ENCODE results near the gene DTD2.
A peak's percentile ranks its signal among the peaks of the same experiment; 100 is the strongest.

Gene DTD2

GRCh38 chr14:31410048-31410650, 47.2 kb downstream of the DTD2 start:
- H3K4me3 ChIP-seq (ENCODE audit: low read depth, low read length) = peak overlapping the region; percentile 23
- DNase-seq (ENCODE audit: low read depth) = peak; percentile 73
- no peak for TF ChIP-seq MAX (IDR thresholded peaks at IDR 0.05; ENCODE audit: low read depth, low read length)
- no peak for TF ChIP-seq POLR2A (IDR thresholded peaks at IDR 0.05; ENCODE audit: extremely low read depth, insufficient read length)
- TF ChIP-seq CTCF (IDR thresholded peaks at IDR 0.05; ENCODE audit: low read depth, low read length) = no peak
- TF ChIP-seq MYC (IDR thresholded peaks at IDR 0.05; ENCODE audit: low read depth, low read length) = no peak

- no peak overlapping the region for H3K4me3 ChIP-seq (ENCODE audit: low read depth, low read length)
- no peak for TF ChIP-seq MYC (IDR thresholded peaks at IDR 0.05; ENCODE audit: low read depth, low read length)
- TF ChIP-seq POLR2A (IDR thresholded peaks at IDR 0.05; ENCODE audit: extremely low read depth, insufficient read length) = no peak
- TF ChIP-seq CTCF (IDR thresholded peaks at IDR 0.05; ENCODE audit: low read depth, low read length) = no peak
- no peak for TF ChIP-seq MAX (IDR thresholded peaks at IDR 0.05; ENCODE audit: low read depth, low read length)
- DNase-seq (ENCODE audit: low read depth) = no peak
Measured at GRCh38 chr14:31408421-31408820, 48.9 kb downstream of the DTD2 start.

GRCh38 chr14:31405599-31406232, 51.6 kb downstream of the DTD2 start:
- no peak for DNase-seq (ENCODE audit: low read depth)
- H3K4me3 ChIP-seq (ENCODE audit: low read depth, low read length) = no peak overlapping the region
- TF ChIP-seq CTCF (IDR thresholded peaks at IDR 0.05; ENCODE audit: low read depth, low read length) (no peak), MYC (IDR thresholded peaks at IDR 0.05; ENCODE audit: low read depth, low read length) (no peak), MAX (IDR thresholded peaks at IDR 0.05; ENCODE audit: low read depth, low read length) (no peak), POLR2A (IDR thresholded peaks at IDR 0.05; ENCODE audit: extremely low read depth, insufficient read length) (no peak)

- no peak for DNase-seq (ENCODE audit: low read depth)
- H3K4me3 ChIP-seq (ENCODE audit: low read depth, low read length) = no peak overlapping the region
- TF ChIP-seq POLR2A (IDR thresholded peaks at IDR 0.05; ENCODE audit: extremely low read depth, insufficient read length) (no peak), CTCF (IDR thresholded peaks at IDR 0.05; ENCODE audit: low read depth, low read length) (no peak), MYC (IDR thresholded peaks at IDR 0.05; ENCODE audit: low read depth, low read length) (no peak), MAX (IDR thresholded peaks at IDR 0.05; ENCODE audit: low read depth, low read length) (no peak)
Measured at GRCh38 chr14:31405106-31405505, 52.2 kb downstream of the DTD2 start.

GRCh38 chr14:31403707-31404106, 53.6 kb downstream of the DTD2 start:
- DNase-seq (ENCODE audit: low read depth) = no peak
- no peak for TF ChIP-seq MAX (IDR thresholded peaks at IDR 0.05; ENCODE audit: low read depth, low read length)
- no peak for TF ChIP-seq MYC (IDR thresholded peaks at IDR 0.05; ENCODE audit: low read depth, low read length)
- no peak for TF ChIP-seq CTCF (IDR thresholded peaks at IDR 0.05; ENCODE audit: low read depth, low read length)
- TF ChIP-seq POLR2A (IDR thresholded peaks at IDR 0.05; ENCODE audit: extremely low read depth, insufficient read length) = no peak
- no peak overlapping the region for H3K4me3 ChIP-seq (ENCODE audit: low read depth, low read length)
